HepG2 (cell line): ENCODE measurements around the gene PPM1H. TPM values are rescaled to one million over a fixed set of nuclear protein-coding genes. Genes with fewer than 3 reads are reported as not detected.

Experiments used
- ATAC-seq: fragments of 200-7000 bp; cut with Tn5 transposase; 3 replicates; pipeline ENCODE4 v1.9.1; 2020; ENCODE audit warnings: mild to moderate bottlenecking, moderate library complexity
- BruUV-seq: library from RNA; stranded (reverse); fragments of 400-500 nt; replicated peaks from 2 replicates; lab custom pipeline; 2021; lab: Mats Ljungman, UMichigan
- CTCF ChIA-PET: fragments of 300-600 bp; formaldehyde crosslinking; extraction: SDS; loops from one replicate; lab custom pipeline; 2021; ENCODE audit warnings: low total read pairs, inconsistent platforms, low intra/inter-chr PET ratio; lab: Yijun Ruan, JAX
- POLR2A ChIA-PET: fragments of 350-600 bp; sonication (Branson Sonifier 250); formaldehyde crosslinking; loops from one replicate; lab custom pipeline; 2020; ENCODE audit warnings: antibody characterized with exemption, inconsistent platforms; lab: Yijun Ruan, JAX
- DNase-seq: peaks from one replicate; pipeline ENCODE4 v3.0.0-alpha.2; 2015; ENCODE audit warnings: low spot score
- FAIRE-seq: peaks from 3 replicates; lab custom pipeline; 2011; peaks lifted over from hg19 to GRCh38; lab: Jason Lieb, UNC
- H2AFZ ChIP-seq: one replicate; pipeline ENCODE4 v1.6.1; 2011; ENCODE audit warnings: low read length, inconsistent platforms
- H3K27ac ChIP-seq: fragments of 300-600 bp; 3 replicates; pipeline ENCODE4 v1.8.0; 2011; ENCODE audit warnings: mixed run types, mild to moderate bottlenecking, mixed read lengths, low read length, inconsistent platforms; ENCODE audit not compliant: insufficient read depth; ENCODE audit errors: extremely low read length
- H3K27me3 ChIP-seq, 2 experiments: fragments of 200-600 bp in 1 of 2; 2 replicates in 1 of 2; 3 replicates in 1 of 2; pipeline versions ENCODE4 v1.6.0 to v1.8.0; 2011; ENCODE audit warnings: low read length in 2 of 2, mild to moderate bottlenecking in 2 of 2, moderate library complexity in 2 of 2, inconsistent platforms in 1 of 2; ENCODE audit not compliant: insufficient read depth in 2 of 2, control insufficient read depth in 1 of 2
- H3K36me3 ChIP-seq, 2 experiments: fragments of 200-600 bp in 1 of 2; replicated peaks in 1 of 2; 2 replicates in 1 of 2; 3 replicates in 1 of 2; pipeline versions ENCODE4 v1.5.1 to v1.8.0; 2011; ENCODE audit warnings: low read length in 2 of 2, inconsistent platforms in 1 of 2; ENCODE audit not compliant: insufficient read depth in 2 of 2, control insufficient read depth in 1 of 2
- H3K4me1 ChIP-seq: 2 replicates; pipeline ENCODE4 v1.5.1; 2012; ENCODE audit warnings: low read length, inconsistent platforms; ENCODE audit not compliant: insufficient read depth
- H3K4me2 ChIP-seq: 2 replicates; pipeline ENCODE4 v1.6.0; 2011; ENCODE audit warnings: low read depth, low read length, inconsistent platforms
- H3K4me3 ChIP-seq, 3 experiments: fragments of 200-600 bp in 1 of 3; sonication (generic), shearing (Covaris generic) in 1 of 3; replicated peaks in 1 of 3; 2 replicates each; pipeline ENCODE4 v1.5.1; 2011 to 2016; ENCODE audit warnings: low read length in 3 of 3, inconsistent platforms in 2 of 3, low read depth in 2 of 3, mild to moderate bottlenecking in 2 of 3, control low read depth in 1 of 3, mixed read lengths in 1 of 3; ENCODE audit not compliant: insufficient read depth in 1 of 3
- H3K79me2 ChIP-seq: one replicate; pipeline ENCODE4 v1.6.1; 2011; ENCODE audit warnings: low read length, inconsistent platforms; ENCODE audit not compliant: insufficient read depth
- H3K9ac ChIP-seq: 2 replicates; pipeline ENCODE4 v1.6.0; 2011; ENCODE audit warnings: mild to moderate bottlenecking, low read depth, low read length, inconsistent platforms; ENCODE audit not compliant: insufficient read depth
- H3K9me3 ChIP-seq: 2 replicates; pipeline ENCODE4 v1.5.1; 2012; ENCODE audit warnings: mild to moderate bottlenecking, low read length
- H4K20me1 ChIP-seq: 2 replicates; pipeline ENCODE4 v1.6.0; 2011; ENCODE audit warnings: inconsistent platforms, mild to moderate bottlenecking, low read length, moderate library complexity; ENCODE audit not compliant: insufficient read depth
- BCL6 ChIP-seq: IDR thresholded peaks from 2 replicates; pipeline ENCODE4 v1.6.1; 2016; ENCODE audit warnings: missing genetic modification reagents, missing compliant biosample characterization
- EHMT2 ChIP-seq: fragments of 200-600 bp; sonication (generic); IDR thresholded peaks from 2 replicates; pipeline ENCODE4 v1.7.0; 2017; ENCODE audit warnings: antibody characterized with exemption, low read depth, low read length, borderline replicate concordance
- GZF1 ChIP-seq: sonication (generic); formaldehyde crosslinking; IDR thresholded peaks from 2 replicates; pipeline ENCODE4 v1.5.1; 2020; ENCODE audit warnings: mild to moderate bottlenecking, missing genetic modification reagents
- HOMEZ ChIP-seq: IDR thresholded peaks from 2 replicates; pipeline ENCODE4 v1.6.1; 2016; ENCODE audit warnings: low read depth
- JUNB ChIP-seq: sonication (generic); formaldehyde crosslinking; IDR thresholded peaks from 2 replicates; pipeline ENCODE4 v1.8.0; 2022; ENCODE audit warnings: missing genetic modification reagents, mild to moderate bottlenecking, borderline replicate concordance
- NPAS2 ChIP-seq: sonication (generic); formaldehyde crosslinking; IDR thresholded peaks from 2 replicates; pipeline ENCODE4 v1.8.0; 2022; ENCODE audit warnings: mild to moderate bottlenecking, missing genetic modification reagents, borderline replicate concordance
- REPIN1 ChIP-seq: sonication (generic); formaldehyde crosslinking; IDR thresholded peaks from 2 replicates; pipeline ENCODE4 v1.8.0; 2022; ENCODE audit warnings: missing genetic modification reagents, low read depth, mild to moderate bottlenecking, borderline replicate concordance
- THYN1 ChIP-seq: sonication (generic); formaldehyde crosslinking; IDR thresholded peaks from 2 replicates; pipeline ENCODE4 v1.8.1; 2023; ENCODE audit warnings: low read depth, mild to moderate bottlenecking, moderate library complexity, missing genetic modification reagents, borderline replicate concordance
- ZNF251 ChIP-seq: sonication (generic); formaldehyde crosslinking; IDR thresholded peaks from 2 replicates; pipeline ENCODE4 v1.9.0; 2021; ENCODE audit warnings: mild to moderate bottlenecking, missing genetic modification reagents
- ZNF670 ChIP-seq: sonication (generic); formaldehyde crosslinking; IDR thresholded peaks from 2 replicates; pipeline ENCODE4 v1.8.0; 2022; ENCODE audit warnings: mild to moderate bottlenecking, missing genetic modification reagents, borderline replicate concordance
- ZNF746 ChIP-seq: sonication (generic); formaldehyde crosslinking; IDR thresholded peaks from 2 replicates; pipeline ENCODE4 v1.8.0; 2022; ENCODE audit warnings: mild to moderate bottlenecking, missing genetic modification reagents
- WGBS: methylation state at CpG from one replicate; pipeline ENCODE4 v1.1.6; 2017; ENCODE audit warnings: low lambda C conversion rate; 5-methylcytosine and 5-hydroxymethylcytosine counted together
- in situ Hi-C: cut with HindIII; loops from 2 replicates; pipeline ENCODE4 v1.10.0; 2017; ENCODE audit warnings: low pct_unique_long_range_greater_than_20kb; ENCODE audit not compliant: extremely low pct_ligation_motif_present
- intact Hi-C: fragments of 100-400 bp; cut with micrococcal nuclease; formaldehyde crosslinking; loops from one replicate; pipeline ENCODE4 v1.10.0; 2022; ENCODE audit not compliant: unreplicated experiment
- polyA plus RNA-seq, 8 experiments: library from polyadenylated mRNA; depleted of rRNA in 3 of 8; stranded (reverse) in 7 of 8; unstranded in 1 of 8; fragments of >200 nt; fragmentation: Illumina TruSeq in 4 of 8; extraction: Trizol in 4 of 8; gene quantifications; 2 replicates each; pipeline versions ENCODE4 v1.2.1 to v1.2.3, GENCODE V29; 2011 to 2016; ENCODE audit warnings: low read depth in 4 of 8, missing spikeins in 1 of 8, mixed read lengths in 1 of 8; ENCODE audit not compliant: insufficient read depth in 1 of 8
- total RNA-seq, 5 experiments: library from RNA; depleted of rRNA; stranded (reverse); fragments of >200 nt; fragmentation: Illumina TruSeq; extraction: Trizol; gene quantifications; 2 replicates each; pipeline ENCODE4 v1.2.3, GENCODE V29; 2016; ENCODE audit warnings: low read depth in 1 of 5
- TF ChIP-seq, protein P1 (sequence below): IDR thresholded peaks from 2 replicates; pipeline ENCODE4 v1.4.0; 2020; ENCODE audit warnings: mild to moderate bottlenecking, missing genetic modification reagents
- TF ChIP-seq, protein P2 (sequence below): IDR thresholded peaks from 2 replicates; pipeline ENCODE4 v1.6.1; 2016; ENCODE audit warnings: missing biosample characterization, missing genetic modification reagents, low read depth

The PPM1H gene
- total and polyA plus RNA-seq, 2 of the 13 experiments (the other 11 are each of a cell fraction or from before 2014, with no cell fraction given): 29.1 to 38.1 TPM

DNA sequence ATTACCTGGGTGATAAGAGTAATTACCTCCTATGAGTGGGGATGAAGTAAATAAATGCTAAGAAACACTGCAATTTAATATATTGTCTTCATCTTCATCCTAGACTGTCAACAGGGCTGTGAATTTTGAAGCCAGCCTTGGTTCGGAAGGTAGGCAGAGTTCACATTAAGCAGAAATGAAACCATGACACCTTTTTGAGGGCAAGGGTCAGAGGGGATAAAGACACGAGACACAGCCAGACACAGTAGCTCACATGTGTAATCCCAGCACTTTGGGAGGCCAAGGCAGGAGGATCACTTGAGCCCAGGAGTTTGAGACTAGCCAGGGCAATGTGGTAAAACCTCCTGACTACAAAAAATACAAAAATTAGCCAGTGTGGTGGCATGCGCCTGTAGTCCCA, 243.6 kb downstream of the PPM1H start (continued):
- TF ChIP-seq ZNF746 (CRISPR knock-in tag) (no peak), BCL6 (no peak), ZNF251 (no peak), ZNF670 (CRISPR knock-in tag) (no peak), GZF1 (CRISPR knock-in tag) (no peak), HOMEZ (CRISPR knock-in tag) (no peak), THYN1 (no peak), REPIN1 (CRISPR knock-in tag) (no peak)

DNA sequence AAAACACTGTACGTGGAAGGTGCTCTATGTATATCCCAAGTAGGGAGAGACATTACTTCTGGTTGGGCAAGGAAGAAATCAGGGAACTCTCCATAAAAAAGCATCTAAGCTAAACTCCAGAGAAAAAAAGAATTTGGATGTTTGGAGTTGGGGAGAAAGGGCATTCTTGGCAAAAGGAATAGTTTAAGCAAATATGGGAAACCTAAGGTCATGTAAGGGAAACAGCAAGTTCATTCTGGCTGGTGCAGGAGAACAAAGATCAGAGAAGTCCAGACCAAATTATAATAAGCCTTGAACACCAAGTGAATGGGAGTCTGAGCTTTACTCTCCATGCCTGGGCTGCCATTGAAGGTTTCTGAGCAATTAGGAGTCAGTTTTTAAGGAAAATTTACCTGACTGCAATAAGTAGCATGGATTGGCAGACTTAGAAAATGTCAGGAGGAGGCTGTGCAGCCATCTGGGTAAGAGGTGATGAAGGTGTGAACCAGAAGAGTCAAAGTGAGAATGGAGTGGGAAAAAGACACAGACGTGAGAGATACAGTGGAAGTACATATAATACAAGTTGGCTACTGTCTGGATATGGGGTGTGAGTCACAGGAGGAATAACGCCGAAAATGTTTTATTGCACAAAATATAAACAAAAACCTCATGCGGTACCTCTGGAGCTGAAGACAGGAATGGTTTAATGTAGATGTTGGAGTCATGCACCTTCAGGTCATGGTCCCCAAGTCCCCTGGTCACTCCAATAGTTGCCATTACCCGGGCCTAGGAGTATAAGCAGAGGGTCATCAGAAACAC, 245.7 kb downstream of the PPM1H start:
- in situ Hi-C loops (no loop called here), intact Hi-C loops (no loop called here)
- ChIA-PET POLR2A (no interaction called here), CTCF (no interaction called here)
- Histone ChIP-seq H3K4me3 (no peak overlapping the region), H3K36me3 (peaks cover 24 to 87% of the 10 kb centered on the region in 2 experiments), H3K9ac (no peak overlapping the region), H3K4me1 (no peaks in the 10 kb centered on the region), H3K9me3 (no peaks in the 10 kb centered on the region), H3K79me2 (no peaks in the 10 kb centered on the region), H3K4me2 (no peak overlapping the region), H3K27ac (no peak overlapping the region), H3K27me3 (no peaks in the 10 kb centered on the region), H4K20me1 (no peaks in the 10 kb centered on the region), H2AFZ (no peak overlapping the region)
- BruUV-seq: no TSS peak
- FAIRE-seq (no peak), ATAC-seq (no peak), DNase-seq (no peak)
- 98% methylated on average over 5 of the region's 6 CpGs for WGBS
- TF ChIP-seq, protein P1, sequence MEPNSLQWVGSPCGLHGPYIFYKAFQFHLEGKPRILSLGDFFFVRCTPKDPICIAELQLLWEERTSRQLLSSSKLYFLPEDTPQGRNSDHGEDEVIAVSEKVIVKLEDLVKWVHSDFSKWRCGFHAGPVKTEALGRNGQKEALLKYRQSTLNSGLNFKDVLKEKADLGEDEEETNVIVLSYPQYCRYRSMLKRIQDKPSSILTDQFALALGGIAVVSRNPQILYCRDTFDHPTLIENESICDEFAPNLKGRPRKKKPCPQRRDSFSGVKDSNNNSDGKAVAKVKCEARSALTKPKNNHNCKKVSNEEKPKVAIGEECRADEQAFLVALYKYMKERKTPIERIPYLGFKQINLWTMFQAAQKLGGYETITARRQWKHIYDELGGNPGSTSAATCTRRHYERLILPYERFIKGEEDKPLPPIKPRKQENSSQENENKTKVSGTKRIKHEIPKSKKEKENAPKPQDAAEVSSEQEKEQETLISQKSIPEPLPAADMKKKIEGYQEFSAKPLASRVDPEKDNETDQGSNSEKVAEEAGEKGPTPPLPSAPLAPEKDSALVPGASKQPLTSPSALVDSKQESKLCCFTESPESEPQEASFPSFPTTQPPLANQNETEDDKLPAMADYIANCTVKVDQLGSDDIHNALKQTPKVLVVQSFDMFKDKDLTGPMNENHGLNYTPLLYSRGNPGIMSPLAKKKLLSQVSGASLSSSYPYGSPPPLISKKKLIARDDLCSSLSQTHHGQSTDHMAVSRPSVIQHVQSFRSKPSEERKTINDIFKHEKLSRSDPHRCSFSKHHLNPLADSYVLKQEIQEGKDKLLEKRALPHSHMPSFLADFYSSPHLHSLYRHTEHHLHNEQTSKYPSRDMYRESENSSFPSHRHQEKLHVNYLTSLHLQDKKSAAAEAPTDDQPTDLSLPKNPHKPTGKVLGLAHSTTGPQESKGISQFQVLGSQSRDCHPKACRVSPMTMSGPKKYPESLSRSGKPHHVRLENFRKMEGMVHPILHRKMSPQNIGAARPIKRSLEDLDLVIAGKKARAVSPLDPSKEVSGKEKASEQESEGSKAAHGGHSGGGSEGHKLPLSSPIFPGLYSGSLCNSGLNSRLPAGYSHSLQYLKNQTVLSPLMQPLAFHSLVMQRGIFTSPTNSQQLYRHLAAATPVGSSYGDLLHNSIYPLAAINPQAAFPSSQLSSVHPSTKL (CRISPR knock-in tag): no peak
- no peak for TF ChIP-seq JUNB (CRISPR knock-in tag)
- TF ChIP-seq, protein P2, sequence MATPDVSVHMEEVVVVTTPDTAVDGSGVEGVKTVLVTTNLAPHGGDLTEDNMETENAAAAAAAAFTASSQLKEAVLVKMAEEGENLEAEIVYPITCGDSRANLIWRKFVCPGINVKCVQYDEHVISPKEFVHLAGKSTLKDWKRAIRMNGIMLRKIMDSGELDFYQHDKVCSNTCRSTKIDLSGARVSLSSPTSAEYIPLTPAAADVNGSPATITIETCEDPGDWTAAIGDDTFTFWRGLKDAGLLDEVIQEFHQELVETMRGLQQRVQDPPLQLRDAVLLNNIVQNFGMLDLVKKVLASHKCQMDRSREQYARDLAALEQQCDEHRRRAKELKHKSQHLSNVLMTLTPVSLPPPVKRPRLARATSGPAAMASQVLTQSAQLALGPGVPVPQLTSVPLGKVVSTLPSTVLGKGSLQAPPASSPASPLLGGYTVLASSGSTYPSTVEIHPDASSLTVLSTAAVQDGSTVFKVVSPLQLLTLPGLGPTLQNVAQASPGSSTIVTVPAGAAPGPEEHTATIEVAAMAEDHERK (CRISPR knock-in tag): no peak
- TF ChIP-seq NPAS2: no peak
- TF ChIP-seq EHMT2: no peak
